HG03175 (cell line): ENCODE measurements around the gene TMUB2.

Experiments used
- ATAC-seq: cut with Tn5 transposase; IDR thresholded peaks from one replicate; pipeline ENCODE4 v1.9.1; 2021; ENCODE audit warnings: mild to moderate bottlenecking, moderate library complexity; ENCODE audit not compliant: unreplicated experiment

The TMUB2 gene

GRCh38 chr17:44200478-44201155, 13.8 kb downstream of the TMUB2 start:
- ATAC-seq = no peak

DNA sequence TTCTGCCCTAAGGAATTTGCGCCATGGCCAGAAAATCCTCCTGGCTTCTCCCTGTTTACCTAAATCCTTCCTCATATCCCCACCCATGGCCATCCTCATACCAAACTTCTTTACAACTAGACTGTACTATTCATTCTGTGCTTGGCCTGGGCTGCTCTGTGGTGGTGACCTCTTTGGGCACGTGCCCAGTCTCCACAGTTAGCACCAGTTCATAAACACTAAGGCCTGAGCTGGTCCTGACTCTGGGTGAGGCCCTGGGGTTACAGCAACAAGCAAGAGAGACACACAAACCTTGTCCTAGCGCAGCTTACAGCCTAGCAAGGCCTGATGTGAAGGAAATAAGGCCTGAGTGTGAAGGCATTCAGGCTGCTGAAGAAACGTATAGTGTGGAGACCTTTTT, 16.0 kb downstream of the TMUB2 start:
- ATAC-seq = no peak

DNA sequence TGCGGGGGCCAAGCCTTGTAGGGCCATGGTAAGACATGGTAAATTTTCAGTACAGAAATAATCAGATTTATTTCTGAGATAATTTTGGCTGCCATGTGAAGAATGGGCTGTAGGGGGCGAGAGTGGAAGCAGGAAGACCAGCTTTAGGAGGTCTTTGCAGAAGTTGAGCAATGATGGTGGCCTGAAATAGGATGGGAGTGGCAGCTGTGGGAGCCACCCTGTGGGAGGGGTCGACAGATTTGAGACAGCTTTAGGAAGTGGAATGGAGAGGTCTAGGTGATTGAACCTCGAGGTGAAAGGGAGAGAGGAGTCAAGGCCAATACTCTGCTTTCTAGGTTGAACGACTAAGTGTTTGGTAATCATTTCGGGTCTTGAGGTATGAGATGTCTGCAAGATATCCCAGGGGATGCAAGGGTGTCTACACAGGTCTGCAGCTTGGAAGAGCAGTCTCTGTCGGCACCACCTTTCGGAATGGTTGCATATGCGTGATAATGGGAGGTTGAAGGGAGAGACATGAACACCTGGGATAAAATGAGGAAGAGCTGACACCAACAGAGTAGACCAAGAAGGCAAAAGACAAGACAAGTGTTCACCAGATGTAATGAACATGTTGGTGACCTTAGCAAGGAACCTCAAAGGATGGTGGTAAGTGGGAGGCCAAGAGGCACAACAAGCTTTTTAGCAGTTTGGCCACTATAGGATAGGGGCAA, 17.1 kb downstream of the TMUB2 start:
- no peak for ATAC-seq

DNA sequence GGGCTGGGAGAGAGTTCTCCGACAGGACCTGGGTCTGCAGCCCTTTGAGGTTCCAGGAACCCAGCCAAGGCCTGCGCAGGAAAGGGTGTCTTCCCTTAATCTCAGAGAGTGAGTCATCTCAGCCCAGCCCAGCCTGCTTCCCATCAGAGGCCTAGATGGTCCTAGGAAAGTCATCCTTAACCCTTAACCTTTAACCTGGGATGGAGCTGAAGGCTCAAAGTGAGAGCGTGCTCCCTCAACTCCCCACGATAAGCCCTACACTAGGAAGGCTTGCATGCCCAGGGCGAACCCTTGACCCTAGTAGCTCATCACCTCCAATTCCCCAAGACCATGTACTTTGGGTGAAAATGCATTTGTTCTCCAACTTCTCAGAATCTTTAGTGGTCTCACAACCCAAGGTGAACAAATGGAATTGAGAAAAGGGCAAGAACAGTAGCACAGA, 17.7 kb downstream of the TMUB2 start:
- ATAC-seq = no peak

DNA sequence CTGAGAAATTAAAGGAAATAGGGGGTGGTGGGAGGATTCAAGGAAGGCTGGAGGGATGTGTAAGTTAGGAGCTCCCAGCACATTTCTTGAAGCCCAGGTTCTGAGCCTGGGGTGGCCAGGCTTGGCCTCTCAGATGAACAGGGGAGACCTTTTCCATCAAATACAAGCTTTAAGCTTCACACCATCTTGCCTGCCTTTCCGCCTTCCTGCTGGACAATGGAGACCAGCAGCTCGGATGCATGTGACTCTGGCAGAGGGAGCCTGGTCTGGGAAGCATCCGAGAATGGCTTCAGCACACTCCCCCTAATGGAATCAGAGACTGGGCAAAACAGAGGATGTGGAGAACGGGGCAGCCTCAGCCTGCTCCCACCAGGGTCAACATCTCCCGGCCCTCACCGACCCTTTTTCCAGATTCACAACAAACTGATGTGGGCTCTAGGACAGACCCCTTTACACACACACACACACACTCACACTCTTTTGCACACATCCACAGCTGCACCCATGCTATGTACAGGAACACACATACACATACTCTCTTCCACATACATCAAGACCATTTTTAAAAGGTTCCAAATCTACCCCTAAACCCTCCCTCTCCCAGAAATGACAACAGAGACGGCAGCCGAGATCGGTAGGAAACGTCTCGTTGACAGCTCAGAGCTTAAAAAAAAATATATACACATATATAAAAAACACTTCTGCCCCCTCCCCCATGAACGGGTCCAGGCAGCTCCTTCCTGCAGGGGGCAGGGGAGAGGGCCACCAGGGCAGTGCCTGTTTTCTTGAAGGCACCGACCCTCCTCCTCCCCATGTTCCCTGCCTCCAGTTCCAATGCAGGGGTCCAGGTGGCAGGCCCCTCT, 19.4 kb downstream of the TMUB2 start:
- no peak for ATAC-seq

DNA sequence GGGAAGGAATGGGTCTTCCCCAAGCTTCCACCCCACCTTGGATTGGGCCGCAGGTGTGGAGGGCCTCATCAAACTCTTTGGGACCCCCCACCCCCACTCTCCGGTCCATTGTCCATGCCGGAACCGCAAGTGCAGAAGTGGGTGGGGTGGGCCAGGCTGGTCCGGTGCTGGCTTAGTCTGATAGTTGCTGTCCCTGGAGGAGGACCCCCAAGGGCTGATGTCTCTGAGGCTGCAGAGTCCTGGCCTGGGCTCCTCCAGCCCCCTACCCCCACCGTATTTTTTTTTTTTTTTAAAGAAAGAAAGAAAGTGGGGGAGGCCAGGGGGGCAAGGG, 20.0 kb downstream of the TMUB2 start:
- no peak for ATAC-seq

DNA sequence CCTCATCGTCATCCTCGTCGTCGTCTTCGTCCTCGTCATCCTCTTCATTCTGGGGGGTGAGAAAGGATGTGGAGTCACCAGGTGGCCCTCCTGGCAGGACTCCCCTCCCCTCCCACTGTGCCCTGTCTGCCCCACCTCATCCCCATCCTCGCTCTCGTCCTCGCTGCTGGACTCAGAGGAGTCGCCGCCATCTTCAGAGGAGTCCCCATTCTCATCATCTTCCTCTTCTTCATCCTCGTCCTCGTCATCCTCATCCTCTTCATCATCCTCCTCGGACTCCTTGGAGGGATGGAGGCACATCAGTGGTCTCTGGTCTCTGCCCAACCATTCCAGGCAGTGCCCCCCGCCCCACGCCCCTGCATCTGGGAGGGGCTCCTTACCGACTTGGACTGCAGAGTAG, 20.5 kb downstream of the TMUB2 start:
- ATAC-seq = no peak

- no peak for ATAC-seq
These were observed 21.0 kb downstream of the TMUB2 start for GRCh38 chr17:44207743-44208142.

DNA sequence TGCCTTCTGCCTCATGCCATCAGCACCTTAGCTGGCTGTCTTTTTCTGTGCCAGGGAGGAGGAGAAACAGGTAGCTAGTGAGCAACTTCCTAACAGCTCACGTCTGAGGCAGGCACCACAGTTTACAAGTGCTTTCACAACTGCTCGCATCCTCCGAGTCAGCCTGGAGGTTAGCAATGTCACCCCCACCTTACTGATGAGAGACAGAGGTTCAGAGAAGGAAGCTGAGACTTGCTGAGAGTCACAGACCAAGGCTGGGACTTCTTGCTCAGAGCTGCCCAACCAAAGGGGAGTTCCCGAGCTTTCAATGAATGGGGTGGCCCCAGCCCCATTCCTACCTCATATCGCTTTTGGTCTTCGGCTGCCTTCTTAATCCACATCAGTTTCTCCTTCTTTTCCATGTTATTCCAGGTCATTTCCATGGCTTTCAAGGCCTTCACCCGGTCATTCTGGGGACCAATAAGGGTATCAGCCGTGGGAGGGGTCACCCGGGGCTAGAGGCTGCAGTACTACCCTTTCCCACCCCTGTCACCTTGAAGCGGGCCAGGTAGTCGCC, 23.1 kb downstream of the TMUB2 start:
- no peak for ATAC-seq

DNA sequence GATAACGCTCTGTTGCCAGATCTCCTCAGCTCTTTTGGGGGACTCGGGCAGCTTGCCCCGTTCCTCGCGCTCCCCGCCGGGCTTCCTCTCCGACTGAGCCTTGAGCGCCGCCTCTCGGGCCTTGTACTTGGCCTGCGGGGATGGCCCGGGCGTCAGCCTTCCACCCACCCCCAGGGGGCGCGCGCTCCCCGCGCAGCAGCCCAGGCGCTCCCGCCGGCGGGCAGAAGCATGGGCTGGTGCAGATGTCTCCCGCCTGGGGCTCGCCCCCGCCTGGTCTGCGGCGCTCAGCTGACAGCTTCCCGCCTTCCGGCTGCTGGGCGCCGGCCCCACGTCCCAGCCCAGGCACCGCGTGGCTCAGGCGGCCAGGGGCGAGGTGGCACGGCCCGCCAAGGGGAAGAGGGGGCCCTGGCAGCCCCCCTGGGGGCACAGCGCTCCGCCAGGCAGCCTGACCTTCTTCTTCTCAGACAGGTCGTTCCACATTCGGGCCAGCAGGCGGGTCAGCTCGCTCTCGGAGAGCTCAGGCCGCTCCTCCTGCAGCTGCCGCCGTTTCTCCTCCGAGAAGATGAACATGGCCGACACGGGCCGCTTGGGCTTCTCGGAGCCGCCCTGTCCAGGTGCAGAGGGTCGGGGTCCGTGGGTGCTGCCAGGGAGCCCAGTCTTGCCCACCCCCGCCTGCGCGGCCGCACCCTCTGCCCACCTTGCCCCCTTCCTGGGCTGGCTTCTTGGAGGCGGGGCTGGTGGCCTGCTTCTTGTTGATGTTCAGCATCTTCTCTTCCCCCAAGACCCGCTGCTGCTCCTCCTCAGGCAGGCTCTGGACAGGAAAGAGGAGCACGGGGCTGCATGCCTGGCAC, 23.8 kb downstream of the TMUB2 start:
- ATAC-seq = peak; percentile 89

GRCh38 chr17:44211281-44212265, 24.8 kb downstream of the TMUB2 start:
- ATAC-seq = no peak

DNA sequence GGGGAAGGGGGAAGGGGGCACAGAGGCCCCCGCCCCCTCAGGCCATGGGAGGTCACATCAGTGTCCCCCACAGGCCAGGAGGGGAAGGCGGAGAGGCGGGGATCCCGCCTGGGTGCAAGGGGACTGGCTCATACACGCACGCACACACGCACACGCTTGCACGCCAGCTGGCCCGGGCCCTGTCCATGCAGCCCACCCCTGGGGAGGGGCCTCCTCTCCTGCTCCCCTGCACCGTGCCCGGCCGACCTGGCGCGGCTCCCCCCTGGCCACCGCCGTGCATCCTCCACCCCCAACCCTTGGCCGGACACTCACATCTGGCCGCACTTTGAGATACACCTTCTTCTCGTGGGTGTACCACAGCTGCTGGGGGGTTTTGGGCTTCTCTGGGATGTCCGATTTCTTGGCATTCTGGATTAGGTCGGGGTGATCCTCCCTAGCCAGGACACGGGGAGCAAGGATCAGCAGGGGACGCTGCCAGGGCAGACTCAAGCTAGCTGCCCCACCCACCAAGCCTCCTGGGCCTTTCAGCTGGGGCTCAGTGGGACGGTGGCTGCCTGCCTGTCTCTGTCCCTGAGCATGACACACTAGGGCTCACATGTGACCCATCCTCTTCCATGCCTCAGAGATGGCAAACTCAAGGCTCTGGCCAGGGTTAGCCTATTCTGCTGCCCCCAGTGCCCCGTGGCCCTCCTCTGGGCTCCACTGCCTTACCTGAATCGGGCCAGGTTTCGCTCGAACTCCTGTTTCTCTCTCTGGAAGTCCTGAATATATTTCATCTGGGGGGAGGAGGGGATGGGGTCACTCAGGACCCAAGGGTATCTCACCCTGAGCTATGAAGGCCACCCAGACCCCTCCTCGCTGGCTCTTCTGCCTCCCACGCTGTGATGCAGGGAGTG, 26.0 kb downstream of the TMUB2 start:
- ATAC-seq = no peak

GRCh38 chr17:44213403-44214229, 26.8 kb downstream of the TMUB2 start:
- ATAC-seq = no peak

GRCh38 chr17:44214230-44214494, 27.4 kb downstream of the TMUB2 start:
- no peak for ATAC-seq

- ATAC-seq = no peak
These were observed 28.1 kb downstream of the TMUB2 start for GRCh38 chr17:44214896-44215295.

GRCh38 chr17:44216173-44216572, 29.4 kb downstream of the TMUB2 start:
- no peak for ATAC-seq

- no peak for ATAC-seq
These were observed 29.9 kb downstream of the TMUB2 start for GRCh38 chr17:44216694-44217093.
